SK-N-SH (cell line): ENCODE measurements around the gene RFX3. TPM values are rescaled to one million over a fixed set of nuclear protein-coding genes. Genes with fewer than 3 reads are reported as not detected.

Experiments
- CTCF ChIA-PET: fragments of 300-600, 350-600 bp; formaldehyde crosslinking; extraction: SDS; loops from one replicate; lab custom pipeline; 2021; lab: Yijun Ruan, JAX
- POLR2A ChIA-PET: fragments of 350-600 bp; sonication (Branson Sonifier 250); formaldehyde crosslinking; extraction: SDS; loops from one replicate; lab custom pipeline; 2020; ENCODE audit warnings: antibody characterized with exemption, inconsistent platforms; lab: Yijun Ruan, JAX
- DNase-seq: peaks from one replicate; pipeline ENCODE4 v3.0.0; 2012
- H2AFZ ChIP-seq: fragments of 200-600 bp; sonication (generic); 2 replicates; pipeline ENCODE4 v1.8.1; 2016; ENCODE audit warnings: antibody characterized with exemption, mild to moderate bottlenecking, low read depth
- H3F3A ChIP-seq: fragments of 200-600 bp; sonication (generic); replicated peaks from 2 replicates; pipeline ENCODE3; 2016; ENCODE audit warnings: antibody characterized with exemption, mild to moderate bottlenecking; ENCODE audit not compliant: insufficient read depth
- H3K27ac ChIP-seq, 2 experiments: fragments of 200-500 bp in 1 of 2; fragments of 200-600 bp in 1 of 2; sonication (Bioruptor generic) in 1 of 2; sonication (generic), shearing (Covaris generic) in 1 of 2; 2 replicates each; pipeline versions ENCODE4 v1.5.1 to v1.6.1; 2014 to 2016; ENCODE audit warnings: low read depth in 2 of 2, inconsistent platforms in 1 of 2, low read length in 1 of 2, mild to moderate bottlenecking in 1 of 2, mixed read lengths in 1 of 2
- H3K27me3 ChIP-seq: fragments of 200-600 bp; sonication (generic), shearing (Covaris generic); 2 replicates; pipeline ENCODE4 v1.6.1; 2016; ENCODE audit warnings: mixed run types; ENCODE audit not compliant: insufficient read depth
- H3K36me3 ChIP-seq, 2 experiments: fragments of 200-500 bp in 1 of 2; fragments of 200-600 bp in 1 of 2; sonication (Bioruptor generic) in 1 of 2; sonication (generic) in 1 of 2; replicated peaks in 1 of 2; 2 replicates each; pipeline versions ENCODE3 to v1.5.1; 2014 to 2016; ENCODE audit warnings: low read length in 1 of 2, mild to moderate bottlenecking in 1 of 2; ENCODE audit not compliant: insufficient read depth in 2 of 2, control insufficient read depth in 1 of 2
- H3K4me1 ChIP-seq, 2 experiments: fragments of 200-500 bp in 1 of 2; fragments of 200-600 bp in 1 of 2; sonication (Bioruptor generic) in 1 of 2; sonication (generic), shearing (Covaris generic) in 1 of 2; 2 replicates each; pipeline versions ENCODE4 v1.5.1 to v1.6.1; 2014 to 2016; ENCODE audit warnings: low read depth in 1 of 2, low read length in 1 of 2, mixed run types in 1 of 2; ENCODE audit not compliant: insufficient read depth in 2 of 2, control insufficient read depth in 1 of 2
- H3K4me2 ChIP-seq: fragments of 200-600 bp; sonication (generic), shearing (Covaris generic); 2 replicates; pipeline ENCODE4 v1.6.1; 2017; ENCODE audit warnings: mixed run types
- H3K4me3 ChIP-seq, 2 experiments: fragments of 200-500 bp in 1 of 2; fragments of 200-600 bp in 1 of 2; sonication (Bioruptor generic) in 1 of 2; sonication (generic), shearing (Covaris generic) in 1 of 2; 2 replicates each; pipeline versions ENCODE4 v1.5.1 to v1.8.1; 2014 to 2016; ENCODE audit warnings: low read depth in 2 of 2, inconsistent platforms in 1 of 2, low read length in 1 of 2, mild to moderate bottlenecking in 1 of 2, mixed read lengths in 1 of 2, moderate library complexity in 1 of 2
- H3K79me2 ChIP-seq: fragments of 200-600 bp; sonication (generic); 2 replicates; pipeline ENCODE4 v1.8.1; 2017; ENCODE audit warnings: mild to moderate bottlenecking; ENCODE audit not compliant: insufficient read depth
- H3K9ac ChIP-seq: fragments of 200-600 bp; sonication (generic); 2 replicates; pipeline ENCODE4 v1.6.1; 2017; ENCODE audit warnings: mixed run types
- H3K9me2 ChIP-seq: fragments of 200-600 bp; sonication (generic); 2 replicates; pipeline ENCODE4 v1.6.1; 2017; ENCODE audit warnings: mixed run types
- H3K9me3 ChIP-seq: fragments of 200-600 bp; sonication (generic); 2 replicates; pipeline ENCODE4 v1.6.1; 2017; ENCODE audit warnings: mixed run types, mild to moderate bottlenecking, moderate library complexity
- H4K20me1 ChIP-seq: fragments of 200-600 bp; sonication (generic); 2 replicates; pipeline ENCODE4 v1.6.1; 2017; ENCODE audit warnings: mild to moderate bottlenecking, mixed run types; ENCODE audit not compliant: insufficient read depth
- FOSL2 ChIP-seq: IDR thresholded peaks from 2 replicates; pipeline ENCODE4 v1.4.0; 2012; ENCODE audit warnings: low read depth, mild to moderate bottlenecking, moderate library complexity, borderline replicate concordance
- FOXM1 ChIP-seq: IDR thresholded peaks from 2 replicates; pipeline ENCODE4 v1.4.0; 2012; ENCODE audit warnings: low read depth, mild to moderate bottlenecking
- GABPA ChIP-seq: IDR thresholded peaks from 2 replicates; pipeline ENCODE4 v1.4.0; 2012; ENCODE audit warnings: low read depth, mild to moderate bottlenecking
- JUND ChIP-seq: IDR thresholded peaks from 2 replicates; pipeline ENCODE4 v1.4.0; 2012
- MEF2A ChIP-seq: IDR thresholded peaks from 2 replicates; pipeline ENCODE4 v1.4.0; 2012; ENCODE audit warnings: low read depth, borderline replicate concordance
- MXI1 ChIP-seq: IDR thresholded peaks from 2 replicates; pipeline ENCODE4 v1.6.1; 2012; ENCODE audit warnings: mild to moderate bottlenecking, low read depth, low read length, improper control_type of control experiment
- PBX3 ChIP-seq: IDR thresholded peaks from 2 replicates; pipeline ENCODE4; 2012
- RAD21 ChIP-seq: IDR thresholded peaks from 2 replicates; pipeline ENCODE4 v1.6.1; 2012; ENCODE audit warnings: mild to moderate bottlenecking, low read length
- RCOR1 ChIP-seq: fragments of 150-350 bp; IDR thresholded peaks from 2 replicates; pipeline ENCODE4 v1.6.1; 2017; ENCODE audit warnings: antibody characterized with exemption, low read length
- RXRA ChIP-seq: IDR thresholded peaks from 2 replicates; pipeline ENCODE4 v1.4.0; 2012; ENCODE audit warnings: low read depth, mild to moderate bottlenecking, borderline replicate concordance
- SIN3A ChIP-seq: IDR thresholded peaks from 2 replicates; pipeline ENCODE4 v1.6.1; 2012; ENCODE audit warnings: low read depth, mild to moderate bottlenecking, low read length, moderate library complexity, borderline replicate concordance
- TAF1 ChIP-seq: IDR thresholded peaks from 2 replicates; pipeline ENCODE4 v1.6.1; 2012; ENCODE audit warnings: low read depth, mild to moderate bottlenecking, low read length, moderate library complexity, borderline replicate concordance
- TCF12 ChIP-seq: IDR thresholded peaks from 2 replicates; pipeline ENCODE4 v1.4.0; 2012
- TEAD4 ChIP-seq: IDR thresholded peaks from 2 replicates; pipeline ENCODE4 v1.4.0; 2012; ENCODE audit warnings: mild to moderate bottlenecking, borderline replicate concordance; ENCODE audit not compliant: insufficient read depth
- USF2 ChIP-seq: fragments of 150-350 bp; IDR thresholded peaks from 2 replicates; pipeline ENCODE4 v1.6.1; 2017; ENCODE audit warnings: antibody characterized with exemption, low read length, low read depth, borderline replicate concordance
- ZBTB33 ChIP-seq: IDR thresholded peaks from 2 replicates; pipeline ENCODE4 v1.4.0; 2012; ENCODE audit warnings: low read depth, borderline replicate concordance
- WGBS: methylation state at CpG from one replicate; pipeline ENCODE4 v1.1.6; 2017; ENCODE audit warnings: low lambda C conversion rate; 5-methylcytosine and 5-hydroxymethylcytosine counted together
- polyA plus RNA-seq, 3 experiments: library from polyadenylated mRNA; depleted of rRNA; stranded (reverse); fragments of >200 nt; gene quantifications; 2 replicates each; pipeline ENCODE4 v1.2.3, GENCODE V29; 2012

The RFX3 gene
- polyA plus RNA-seq, 1 of the 3 experiments (the other 2 are of a cell fraction): 1.7 TPM

- TF ChIP-seq MEF2A: no peak
- no peak for TF ChIP-seq SIN3A
These were observed 92.0 kb downstream of the RFX3 start (continued) for GRCh38 chr9:3433754-3434153.

GRCh38 chr9:3433066-3433465 is 92.7 kb downstream of the RFX3 start:
- no peak for TF ChIP-seq MXI1
- TF ChIP-seq RAD21: no peak
- DNase-seq: no peak
- Histone ChIP-seq H3K36me3 (no peaks in the 10 kb centered on the region), H3K9me2 (no peaks in the 10 kb centered on the region), H3F3A (peaks cover 3% of the 10 kb centered on the region), H2AFZ (no peak overlapping the region), H4K20me1 (no peaks in the 10 kb centered on the region), H3K9me3 (no peaks in the 10 kb centered on the region), H3K9ac (no peak overlapping the region), H3K27me3 (no peaks in the 10 kb centered on the region), H3K4me1 (peaks cover 4 to 7% of the 10 kb centered on the region in 2 experiments; a peak in 3 of 4 replicates), H3K4me2 (no peak overlapping the region), H3K27ac (no peak overlapping the region), H3K79me2 (no peaks in the 10 kb centered on the region), H3K4me3 (no peak overlapping the region)
- WGBS: 96% methylated on average over 4 of the region's 4 CpGs
- ChIA-PET CTCF (interaction anchor here (2.5 kb wide), 1 partner anchor 8 kb away, joined by 10 read pairs; no protein-coding TSS in a partner anchor), POLR2A (no interaction called here)

- Histone ChIP-seq H3K9me3 (no peaks in the 10 kb centered on the region; the same call in 1 of the 2 replicates), H3K4me2 (no peak overlapping the region), H3K9me2 (no peaks in the 10 kb centered on the region), H4K20me1 (no peaks in the 10 kb centered on the region), H2AFZ (no peak overlapping the region), H3K4me3 (no peak overlapping the region), H3K9ac (no peak overlapping the region), H3K79me2 (no peaks in the 10 kb centered on the region), H3F3A (peaks cover 3% of the 10 kb centered on the region), H3K36me3 (no peaks in the 10 kb centered on the region), H3K27ac (no peak overlapping the region), H3K27me3 (no peaks in the 10 kb centered on the region), H3K4me1 (peaks cover 4 to 7% of the 10 kb centered on the region in 2 experiments; a peak in 3 of 4 replicates)
- DNase-seq: no peak
- CTCF ChIA-PET: interaction anchor here (1.0 to 2.5 kb wide), 4 partner anchors 9 to 119 kb away, joined by 4 to 10 read pairs (median 4); no protein-coding TSS in a partner anchor
- POLR2A ChIA-PET: no interaction called here
- TF ChIP-seq ZBTB33 (no peak), JUND (no peak), USF2 (no peak), RCOR1 (no peak), FOSL2 (no peak), TEAD4 (no peak), GABPA (no peak), PBX3 (no peak), FOXM1 (no peak), TAF1 (no peak), TCF12 (no peak), RXRA (no peak)
- 91% methylated on average over 3 of the region's 3 CpGs for WGBS
These were observed 93.9 kb downstream of the RFX3 start for GRCh38 chr9:3431890-3432289.
